Karpas-422 (cell line): Measurements from ENCODE around the gene TBC1D22A. TPM values are rescaled to one million over a fixed set of nuclear protein-coding genes. Genes with fewer than 3 reads are reported as not detected.

ENCODE experiments used
- DNase-seq: peaks from one replicate; pipeline ENCODE4 v3.0.0-alpha.2; 2015
- H2AFZ ChIP-seq: fragments of 200-600 bp; sonication (generic); 2 replicates; pipeline ENCODE4 v1.6.1; 2014; ENCODE audit warnings: antibody characterized with exemption, low read length, mixed read lengths
- H3K27ac ChIP-seq: fragments of 200-600 bp; sonication (generic); 2 replicates; pipeline ENCODE4 v1.5.1; 2014; ENCODE audit warnings: mild to moderate bottlenecking, low read length, moderate library complexity
- H3K27me3 ChIP-seq: fragments of 200-600 bp; sonication (generic); 2 replicates; pipeline ENCODE4 v1.6.1; 2014; ENCODE audit warnings: low read length, mixed read lengths
- H3K36me3 ChIP-seq: fragments of 200-600 bp; sonication (generic); 2 replicates; pipeline ENCODE4 v1.6.1; 2014; ENCODE audit warnings: low read length, mixed read lengths; ENCODE audit not compliant: insufficient read depth
- H3K4me1 ChIP-seq: fragments of 200-600 bp; sonication (generic); 2 replicates; pipeline ENCODE4 v1.6.1; 2014; ENCODE audit warnings: mild to moderate bottlenecking, low read length, mixed read lengths
- H3K4me2 ChIP-seq: fragments of 200-600 bp; sonication (generic); 2 replicates; pipeline ENCODE4 v1.6.1; 2014; ENCODE audit warnings: low read length, low read depth, mild to moderate bottlenecking; ENCODE audit not compliant: poor library complexity, severe bottlenecking
- H3K4me3 ChIP-seq: fragments of 200-600 bp; sonication (generic); 2 replicates; pipeline ENCODE4 v1.5.1; 2014; ENCODE audit warnings: mild to moderate bottlenecking, antibody characterized with exemption, low read length, mixed read lengths
- H3K79me2 ChIP-seq: fragments of 200-600 bp; sonication (generic); 2 replicates; pipeline ENCODE4 v1.6.1; 2014; ENCODE audit warnings: mild to moderate bottlenecking, low read length, mixed read lengths
- H3K9ac ChIP-seq: fragments of 200-600 bp; sonication (generic); 2 replicates; pipeline ENCODE4 v1.6.0; 2014; ENCODE audit warnings: low read length
- H3K9me2 ChIP-seq: fragments of 200-600 bp; sonication (generic), shearing (Covaris generic); replicated peaks from 2 replicates; pipeline ENCODE4 v1.6.0; 2014; ENCODE audit warnings: mild to moderate bottlenecking, low read length, moderate library complexity; ENCODE audit not compliant: insufficient read depth
- H3K9me3 ChIP-seq: fragments of 300-700, 200-600 bp; sonication (generic); 2 replicates; pipeline ENCODE4 v1.6.1; 2014; ENCODE audit warnings: low read length, mixed read lengths
- H4K20me1 ChIP-seq: fragments of 200-600 bp; sonication (generic); 2 replicates; pipeline ENCODE4 v1.6.1; 2014; ENCODE audit warnings: mild to moderate bottlenecking, antibody characterized with exemption, low read length, low read depth; ENCODE audit not compliant: insufficient read depth
- total RNA-seq: library from RNA; depleted of rRNA; stranded (reverse); fragments of >200 nt; shearing (Covaris generic); gene quantifications from 2 replicates; pipeline ENCODE4 v1.2.3, GENCODE V29; 2014; ENCODE audit warnings: low replicate concordance

TBC1D22A gene
- total RNA-seq, 1 experiment from 2014 or later = 27.7 TPM

DNA sequence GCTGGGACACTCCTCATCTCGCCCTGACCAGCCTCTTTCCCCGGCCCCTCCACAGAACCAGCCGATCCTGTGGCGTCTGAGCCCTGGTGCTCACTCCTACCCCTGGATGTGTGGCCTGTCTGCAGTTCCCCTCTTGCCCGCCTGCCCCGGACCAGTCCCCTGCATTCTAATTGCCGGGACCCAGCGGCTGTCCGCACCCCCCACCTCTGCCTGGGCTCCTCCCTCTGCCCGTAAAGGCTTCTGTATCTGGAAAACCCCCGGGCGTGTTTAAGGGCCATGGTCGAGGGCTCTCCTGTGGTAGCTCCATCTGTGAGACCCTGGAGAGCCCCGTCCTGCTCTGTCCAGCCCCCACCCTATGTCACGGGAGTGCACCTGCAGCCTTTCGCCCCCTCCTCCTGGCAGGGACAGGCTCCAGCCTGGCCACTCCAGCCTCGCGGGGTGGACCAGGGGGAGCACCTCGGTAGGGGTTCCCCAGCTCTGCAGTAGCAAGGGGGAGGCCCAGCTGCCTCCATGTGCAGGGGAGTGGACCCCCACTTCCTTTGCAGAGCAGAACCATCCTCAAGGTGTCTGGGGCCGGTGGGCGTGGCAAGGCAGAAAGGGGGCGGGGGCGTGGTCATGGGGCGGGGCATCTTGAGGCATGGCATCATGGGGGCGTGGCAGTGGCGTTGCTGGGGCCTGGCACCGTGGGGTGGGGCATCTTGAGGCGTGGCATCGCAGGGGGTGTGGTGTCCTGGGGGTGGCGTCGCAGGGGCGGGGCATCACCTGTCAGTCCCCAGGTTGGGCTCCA is 430.4 kb downstream of the TBC1D22A start:
- no peaks in the 10 kb centered on the region for H3K27me3 ChIP-seq
- no peaks in the 10 kb centered on the region for H3K9me3 ChIP-seq
- peaks cover 10% of the 10 kb centered on the region; the same call in 1 of the 2 replicates for H4K20me1 ChIP-seq
- DNase-seq = peak; percentile 96
- peaks cover 3% of the 10 kb centered on the region; the same call in 1 of the 2 replicates for H3K4me1 ChIP-seq
- no peak overlapping the region for H3K4me2 ChIP-seq
- no peak overlapping the region for H3K27ac ChIP-seq
- no peak overlapping the region for H2AFZ ChIP-seq
- H3K36me3 ChIP-seq = no peaks in the 10 kb centered on the region
- H3K79me2 ChIP-seq = no peaks in the 10 kb centered on the region
- no peak overlapping the region for H3K9ac ChIP-seq
- H3K4me3 ChIP-seq = no peak overlapping the region
- no peaks in the 10 kb centered on the region for H3K9me2 ChIP-seq

DNA sequence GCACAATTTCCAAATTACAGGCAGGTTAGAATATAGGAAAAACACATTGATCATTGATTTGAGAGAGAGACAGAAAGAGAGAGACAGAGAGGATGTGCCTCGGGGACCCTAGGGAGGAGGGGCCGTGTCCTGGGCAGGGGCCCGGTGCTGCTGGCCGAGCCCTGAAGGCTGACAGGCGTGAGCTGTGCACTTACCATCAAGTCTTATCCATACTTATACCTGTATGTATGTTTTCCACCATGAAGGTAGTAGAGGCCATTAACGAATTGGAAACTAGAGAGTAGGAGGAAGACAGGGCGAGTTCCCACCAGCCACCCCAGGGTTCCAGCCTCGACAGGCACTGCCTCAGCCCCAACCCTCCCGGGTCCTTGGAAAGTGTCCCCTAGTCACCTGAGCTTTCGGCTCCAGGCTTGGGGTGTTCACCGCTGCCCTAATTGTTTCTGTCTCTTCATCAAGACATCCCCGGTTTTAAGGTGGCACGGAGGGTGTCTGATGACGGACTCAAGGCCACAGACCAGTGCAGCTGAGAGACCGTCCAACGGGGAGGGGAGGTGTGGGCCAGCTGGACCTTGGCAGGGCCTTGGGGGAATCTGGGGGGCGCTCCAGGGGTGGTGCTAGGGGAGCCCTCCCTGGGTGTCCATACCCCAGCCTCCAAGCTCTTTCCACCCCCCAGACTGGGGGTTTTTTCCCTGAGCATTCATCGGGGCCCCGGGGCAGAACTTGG is 431.3 kb downstream of the TBC1D22A start:
- DNase-seq = no peak
- no peaks in the 10 kb centered on the region for H3K79me2 ChIP-seq
- no peak overlapping the region for H3K4me3 ChIP-seq
- H3K36me3 ChIP-seq = no peaks in the 10 kb centered on the region
- H3K4me2 ChIP-seq = no peak overlapping the region
- no peak overlapping the region for H2AFZ ChIP-seq
- H3K9me3 ChIP-seq = no peaks in the 10 kb centered on the region
- no peak overlapping the region for H3K9ac ChIP-seq
- H3K9me2 ChIP-seq = no peaks in the 10 kb centered on the region
- no peak overlapping the region for H3K27ac ChIP-seq
- no peaks in the 10 kb centered on the region for H3K27me3 ChIP-seq
- peaks cover 10% of the 10 kb centered on the region; the same call in 1 of the 2 replicates for H4K20me1 ChIP-seq
- peaks cover 3% of the 10 kb centered on the region; the same call in 1 of the 2 replicates for H3K4me1 ChIP-seq

DNA sequence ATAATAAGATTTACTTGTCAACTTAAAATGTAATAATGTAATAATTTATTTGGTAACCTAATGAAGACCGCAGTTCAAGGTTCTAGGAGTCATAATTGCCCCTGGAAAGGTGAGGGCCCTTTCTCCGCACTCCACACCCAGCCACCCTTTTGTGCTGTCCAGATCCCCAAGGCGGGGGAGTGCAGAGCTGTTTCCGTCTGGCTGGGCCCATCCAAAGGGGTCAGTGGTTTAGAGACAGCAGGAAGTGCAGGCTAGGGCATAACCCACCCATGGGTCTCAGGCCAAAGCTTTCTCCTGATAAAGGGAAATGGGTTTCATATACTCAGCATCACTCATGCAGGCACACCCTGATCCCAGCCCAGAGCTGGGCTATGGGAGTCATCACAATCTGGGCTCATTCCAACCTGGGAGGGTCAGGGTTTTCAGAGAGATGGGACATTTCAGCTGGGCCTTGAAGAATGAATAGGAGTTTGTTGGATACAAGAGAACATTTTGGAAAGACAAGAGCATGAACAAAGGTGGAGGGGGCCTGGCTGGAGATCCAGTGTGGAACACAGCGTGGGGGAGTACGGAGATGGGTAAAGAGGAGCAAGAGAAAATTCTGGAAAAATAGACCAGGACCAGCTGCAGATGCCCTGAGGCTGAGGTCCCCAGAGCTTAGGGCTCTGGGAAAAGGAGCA is 432.2 kb downstream of the TBC1D22A start:
- DNase-seq = no peak
- Histone ChIP-seq H3K36me3 (no peaks in the 10 kb centered on the region), H3K4me3 (no peak overlapping the region), H3K27me3 (no peaks in the 10 kb centered on the region), H3K4me2 (no peak overlapping the region), H3K9me2 (no peaks in the 10 kb centered on the region), H3K9me3 (no peaks in the 10 kb centered on the region), H3K27ac (no peak overlapping the region), H2AFZ (no peak overlapping the region), H3K9ac (no peak overlapping the region), H3K79me2 (no peaks in the 10 kb centered on the region), H4K20me1 (peaks cover 10% of the 10 kb centered on the region; the same call in 1 of the 2 replicates), H3K4me1 (peaks cover 3% of the 10 kb centered on the region; the same call in 1 of the 2 replicates)

DNA sequence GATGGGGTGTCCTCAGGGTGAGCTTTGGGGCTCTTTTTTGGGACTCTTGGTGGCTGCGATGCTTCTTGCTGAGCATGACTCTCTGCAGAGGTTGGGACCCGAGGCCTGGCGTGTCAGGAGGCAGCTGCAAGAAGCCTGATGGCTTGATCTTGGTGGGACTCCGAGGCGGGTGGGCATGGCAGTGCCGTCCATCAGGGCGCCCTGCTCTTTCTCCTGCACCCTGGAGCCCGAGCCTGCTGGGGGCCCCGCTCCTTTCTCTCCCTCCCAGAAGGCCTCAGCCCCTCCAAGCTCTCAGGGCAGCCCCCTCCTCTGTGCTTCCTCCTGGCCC is 432.7 kb downstream of the TBC1D22A start:
- Histone ChIP-seq H4K20me1 (peaks cover 10% of the 10 kb centered on the region; the same call in 1 of the 2 replicates), H3K9me2 (no peaks in the 10 kb centered on the region), H3K27ac (no peak overlapping the region), H3K9me3 (no peaks in the 10 kb centered on the region), H3K4me3 (no peak overlapping the region), H3K79me2 (no peaks in the 10 kb centered on the region), H3K4me2 (no peak overlapping the region), H3K36me3 (no peaks in the 10 kb centered on the region), H3K4me1 (peaks cover 3% of the 10 kb centered on the region; the same call in 1 of the 2 replicates), H3K9ac (no peak overlapping the region), H2AFZ (no peak overlapping the region), H3K27me3 (no peaks in the 10 kb centered on the region)
- no peak for DNase-seq

DNA sequence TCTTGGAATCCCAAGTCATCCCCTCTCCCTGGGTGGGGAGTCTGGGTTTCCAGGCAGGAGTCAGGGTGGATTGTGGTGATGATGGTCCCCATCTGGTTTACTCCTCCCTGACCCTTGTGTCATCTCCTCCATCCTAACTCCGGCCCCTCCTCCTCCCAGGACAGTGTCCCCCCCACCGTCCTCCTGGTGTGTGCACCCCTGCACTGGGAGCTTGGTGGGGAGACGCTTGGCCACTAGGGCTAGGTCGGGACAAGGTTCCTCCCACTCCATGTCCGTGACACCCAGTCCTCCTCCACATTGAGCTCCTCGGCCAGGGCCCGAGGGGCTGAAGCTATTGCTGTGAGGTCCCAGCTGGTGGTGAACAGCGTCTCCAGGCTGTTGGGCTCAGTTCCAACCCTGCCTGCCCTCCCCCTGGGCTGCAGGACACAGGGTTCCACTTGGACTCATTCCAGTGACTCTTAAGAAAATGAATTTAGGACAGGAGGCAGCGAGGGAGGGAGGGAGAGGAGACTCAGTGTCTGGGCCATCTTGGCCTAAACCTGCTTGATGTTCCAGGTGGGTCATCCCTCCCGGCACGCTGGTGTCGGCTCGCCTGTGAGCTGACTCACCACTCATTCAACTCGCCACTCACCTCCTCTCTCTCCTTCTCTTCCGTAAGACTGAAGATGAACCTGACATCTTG is 433.2 kb downstream of the TBC1D22A start:
- H3K79me2 ChIP-seq = no peaks in the 10 kb centered on the region
- H2AFZ ChIP-seq = no peak overlapping the region
- no peak overlapping the region for H3K4me2 ChIP-seq
- no peaks in the 10 kb centered on the region for H3K36me3 ChIP-seq
- no peaks in the 10 kb centered on the region for H3K27me3 ChIP-seq
- no peaks in the 10 kb centered on the region for H3K9me2 ChIP-seq
- peaks cover 10% of the 10 kb centered on the region; the same call in 1 of the 2 replicates for H4K20me1 ChIP-seq
- H3K9ac ChIP-seq = no peak overlapping the region
- H3K27ac ChIP-seq = no peak overlapping the region
- DNase-seq = no peak
- H3K9me3 ChIP-seq = no peaks in the 10 kb centered on the region
- H3K4me1 ChIP-seq = peaks cover 3% of the 10 kb centered on the region; the same call in 1 of the 2 replicates
- no peak overlapping the region for H3K4me3 ChIP-seq

DNA sequence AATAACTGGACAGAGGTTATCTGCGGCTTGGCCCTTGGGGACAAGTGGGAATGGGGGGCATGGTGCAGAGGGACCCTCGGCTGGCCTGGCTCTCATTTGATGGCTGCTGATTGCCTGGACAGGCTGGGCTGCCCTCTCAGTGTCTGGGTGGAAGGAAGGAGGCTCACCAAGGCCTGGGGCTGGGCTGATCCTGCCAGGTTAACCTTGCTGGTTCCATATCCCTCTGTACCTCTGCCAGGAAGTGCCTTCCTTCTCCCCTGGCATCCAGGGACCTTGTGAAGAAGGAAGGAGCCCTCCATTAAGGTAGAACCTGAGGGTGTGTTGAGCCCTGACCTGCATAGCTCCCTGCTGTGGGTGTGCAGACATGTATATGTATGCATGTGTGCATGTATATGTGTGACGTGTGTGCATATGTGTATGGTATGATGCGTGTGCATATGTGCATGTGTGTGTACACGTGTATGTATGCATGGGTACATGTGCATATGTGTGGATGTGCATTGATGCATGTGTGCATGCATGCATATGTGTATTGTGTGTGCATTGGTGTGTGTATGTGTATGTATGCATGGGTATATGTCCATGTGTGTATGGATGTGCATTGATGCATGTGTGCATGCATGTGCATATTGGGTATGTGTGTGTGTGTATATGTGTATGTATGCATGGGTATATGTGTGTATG is 433.9 kb downstream of the TBC1D22A start:
- Histone ChIP-seq H2AFZ (no peak overlapping the region), H3K9ac (no peak overlapping the region), H3K4me1 (peaks cover 3% of the 10 kb centered on the region; the same call in 1 of the 2 replicates), H3K4me2 (no peak overlapping the region), H3K79me2 (no peaks in the 10 kb centered on the region), H3K9me3 (no peaks in the 10 kb centered on the region), H3K27me3 (no peaks in the 10 kb centered on the region), H3K4me3 (no peak overlapping the region), H3K9me2 (no peaks in the 10 kb centered on the region), H4K20me1 (peaks cover 3% of the 10 kb centered on the region; the same call in 1 of the 2 replicates), H3K27ac (no peak overlapping the region), H3K36me3 (no peaks in the 10 kb centered on the region)
- DNase-seq = no peak

DNA sequence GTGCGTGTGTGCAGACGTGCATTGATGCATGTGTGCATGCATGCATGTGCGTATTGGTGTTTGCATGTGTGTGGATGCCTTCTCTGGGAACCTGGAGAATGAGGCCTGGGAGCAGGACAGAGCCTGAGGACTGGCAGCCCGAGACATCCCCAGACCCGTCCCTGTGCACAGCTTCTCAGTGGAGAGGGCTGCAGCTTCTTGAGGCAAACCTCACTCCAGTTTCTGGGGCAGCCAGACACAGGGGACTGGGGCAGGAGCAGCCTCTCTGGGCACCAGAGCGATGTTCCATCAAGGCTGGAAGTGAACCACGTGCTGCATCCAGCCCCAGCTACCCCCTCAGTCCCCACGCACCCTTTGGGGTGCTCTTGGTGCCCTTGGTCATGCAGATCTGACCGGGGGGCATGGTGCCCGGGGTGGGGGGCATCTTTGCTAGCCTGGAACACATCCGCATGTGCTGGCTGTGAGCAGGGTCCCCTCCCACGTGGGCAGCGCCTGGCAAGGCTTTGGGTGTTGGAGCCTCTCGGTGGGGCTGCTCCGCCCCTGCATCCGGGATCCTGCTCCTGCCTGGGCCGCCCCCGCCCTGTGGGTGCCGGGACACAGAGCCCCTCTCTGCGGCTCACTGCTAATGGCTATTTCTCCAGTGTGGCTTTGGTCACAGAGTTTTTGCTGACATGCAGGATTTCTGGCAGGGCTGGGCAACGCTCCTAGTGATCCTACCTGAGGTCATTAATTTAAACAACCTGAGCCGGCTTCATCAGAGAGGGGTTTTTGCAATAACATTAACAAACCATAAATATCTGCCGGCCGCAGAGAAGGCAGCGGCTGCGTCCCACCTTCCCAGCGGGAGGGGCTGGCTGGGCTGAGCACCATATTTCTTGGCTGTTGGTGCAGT is 434.7 kb downstream of the TBC1D22A start:
- H3K27ac ChIP-seq = no peak overlapping the region
- peaks cover 3% of the 10 kb centered on the region; the same call in 1 of the 2 replicates for H3K4me1 ChIP-seq
- H3K79me2 ChIP-seq = no peaks in the 10 kb centered on the region
- no peak overlapping the region for H3K9ac ChIP-seq
- DNase-seq = no peak
- no peaks in the 10 kb centered on the region for H3K27me3 ChIP-seq
- no peak overlapping the region for H3K4me3 ChIP-seq
- H4K20me1 ChIP-seq = 0 out of 2 replicates have a peak, but pooled peaks cover 2% of the 10 kb centered on the region
- H3K4me2 ChIP-seq = no peak overlapping the region
- no peaks in the 10 kb centered on the region for H3K36me3 ChIP-seq
- H3K9me3 ChIP-seq = no peaks in the 10 kb centered on the region
- no peak overlapping the region for H2AFZ ChIP-seq
- H3K9me2 ChIP-seq = no peaks in the 10 kb centered on the region
